ENCODE measurements around the gene PRXL2A.
"Not testable (repeated sequence)": the region's sequence is repeated elsewhere in the genome, so short reads cannot be mapped to it uniquely, and the experiment has no call there.

Gene PRXL2A

GRCh38 chr10:80462299-80462980 lies 54.1 kb downstream of the PRXL2A start:
- no peak for DNase-seq

GRCh38 chr10:80462981-80463741 lies 54.8 kb downstream of the PRXL2A start:
- no peak for DNase-seq

- DNase-seq = peak; percentile 22
Observed at GRCh38 chr10:80463868-80464267, 55.5 kb downstream of the PRXL2A start.

GRCh38 chr10:80464557-80465450 lies 56.5 kb downstream of the PRXL2A start:
- peak; percentile 46 for DNase-seq

- no peak for DNase-seq
Observed at GRCh38 chr10:80465451-80465835, 57.1 kb downstream of the PRXL2A start.

- DNase-seq = peak; percentile 62
Observed at GRCh38 chr10:80465839-80466590, 57.7 kb downstream of the PRXL2A start.

GRCh38 chr10:80466724-80467326 lies 58.5 kb downstream of the PRXL2A start:
- DNase-seq = no peak

- peak; percentile 73 for DNase-seq
Observed at GRCh38 chr10:80468002-80468401, 59.7 kb downstream of the PRXL2A start.

- peak; percentile 39 for DNase-seq
Observed at GRCh38 chr10:80468806-80469421, 60.6 kb downstream of the PRXL2A start.

- DNase-seq = no peak
Observed at GRCh38 chr10:80470266-80470665, 61.9 kb downstream of the PRXL2A start.

- DNase-seq = no peak
Observed at GRCh38 chr10:80471001-80471400, 62.6 kb downstream of the PRXL2A start.

GRCh38 chr10:80471715-80472233 lies 63.4 kb downstream of the PRXL2A start:
- DNase-seq = peak; percentile 48

GRCh38 chr10:80472234-80473095 lies 64.1 kb downstream of the PRXL2A start:
- DNase-seq = no peak

GRCh38 chr10:80473096-80473657 lies 64.8 kb downstream of the PRXL2A start:
- DNase-seq = peak; percentile 30

GRCh38 chr10:80473692-80474596 lies 65.6 kb downstream of the PRXL2A start:
- no peak for DNase-seq

- no peak for DNase-seq
Observed at GRCh38 chr10:80474597-80474910, 66.2 kb downstream of the PRXL2A start.

- DNase-seq = no peak
Observed at GRCh38 chr10:80474941-80475340, 66.6 kb downstream of the PRXL2A start.

GRCh38 chr10:80475641-80476040 lies 67.3 kb downstream of the PRXL2A start:
- not testable (repeated sequence) for DNase-seq

GRCh38 chr10:80476685-80477084 lies 68.3 kb downstream of the PRXL2A start:
- DNase-seq = no peak
